H1 (cell line): ENCODE results near the gene UGT2B11. TPM values are rescaled to one million over a fixed set of nuclear protein-coding genes. Genes with fewer than 3 reads are reported as not detected.

Experiments used
- CTCF ChIA-PET: fragments of 300-600 bp; sonication (Branson Sonifier 250); formaldehyde crosslinking; loops from one replicate; lab custom pipeline; 2021; ENCODE audit not compliant: partially characterized antibody; lab: Charles Lee
- POLR2A ChIA-PET: fragments of 300-600 bp; sonication (Branson Sonifier 250); formaldehyde crosslinking; loops from one replicate; lab custom pipeline; 2021; ENCODE audit warnings: inconsistent platforms; ENCODE audit not compliant: partially characterized antibody; lab: Charles Lee
- DNase-seq, 2 experiments: peaks; one replicate each; pipeline versions ENCODE4 v3.0.0 to v3.0.0-alpha.2; 2010 to 2022; ENCODE audit warnings: low spot score in 2 of 2, low read depth in 1 of 2, mixed read lengths in 1 of 2
- FAIRE-seq: peaks from 2 replicates; lab custom pipeline; 2011; peaks lifted over from hg19 to GRCh38; lab: Jason Lieb, UNC
- H2AFZ ChIP-seq: 2 replicates; pipeline ENCODE4 v1.8.1; 2012; ENCODE audit warnings: low read length, inconsistent platforms
- H2AK5ac ChIP-seq: 2 replicates; pipeline ENCODE4 v1.6.1; 2013; ENCODE audit warnings: low read depth, low read length
- H2BK120ac ChIP-seq: replicated peaks from 2 replicates; pipeline ENCODE3; 2013; ENCODE audit warnings: low read depth, low read length, inconsistent platforms
- H2BK12ac ChIP-seq: 2 replicates; pipeline ENCODE4 v1.6.1; 2013; ENCODE audit warnings: low read depth, low read length
- H2BK15ac ChIP-seq: 2 replicates; pipeline ENCODE4 v1.6.1; 2013; ENCODE audit warnings: low read length
- H2BK20ac ChIP-seq: 2 replicates; pipeline ENCODE4 v1.6.1; 2013; ENCODE audit warnings: low read length
- H2BK5ac ChIP-seq: 2 replicates; pipeline ENCODE4 v1.6.1; 2013; ENCODE audit warnings: low read depth, low read length
- H3K14ac ChIP-seq: 2 replicates; pipeline ENCODE4 v1.6.1; 2013; ENCODE audit warnings: inconsistent platforms; ENCODE audit not compliant: insufficient read length
- H3K18ac ChIP-seq: 2 replicates; pipeline ENCODE4 v1.6.1; 2013; ENCODE audit warnings: low read length; ENCODE audit errors: extremely low read depth
- H3K23ac ChIP-seq: 2 replicates; pipeline ENCODE4 v1.6.1; 2013; ENCODE audit warnings: inconsistent platforms; ENCODE audit not compliant: insufficient read length
- H3K23me2 ChIP-seq: 2 replicates; pipeline ENCODE4 v1.6.1; 2013; ENCODE audit warnings: low read depth, low read length
- H3K27ac ChIP-seq: 2 replicates; pipeline ENCODE4 v1.6.1; 2011; ENCODE audit warnings: low read depth, low read length, inconsistent platforms
- H3K27me3 ChIP-seq, 4 experiments: replicated peaks in 1 of 4; 1 replicate in 1 of 4; 2 replicates in 3 of 4; pipeline versions ENCODE4 v1.6.1 to v1.8.1; 2011 to 2013; ENCODE audit warnings: low read length in 3 of 4, mild to moderate bottlenecking in 3 of 4, inconsistent platforms in 2 of 4, mixed read lengths in 2 of 4, moderate library complexity in 1 of 4; ENCODE audit not compliant: control insufficient read depth in 3 of 4, insufficient read depth in 3 of 4; ENCODE audit errors: extremely low read depth in 1 of 4
- H3K36me3 ChIP-seq, 4 experiments: 2 replicates each; pipeline versions ENCODE4 v1.6.1 to v1.8.1; 2011 to 2013; ENCODE audit warnings: mild to moderate bottlenecking in 4 of 4, low read length in 3 of 4, moderate library complexity in 2 of 4, control low read depth in 1 of 4, inconsistent platforms in 1 of 4; ENCODE audit not compliant: insufficient read depth in 4 of 4, control insufficient read depth in 2 of 4
- H3K4ac ChIP-seq: replicated peaks from 2 replicates; pipeline ENCODE3; 2013; ENCODE audit warnings: low read length, low read depth, mixed read lengths, inconsistent platforms; ENCODE audit not compliant: insufficient read length
- H3K4me1 ChIP-seq, 4 experiments: replicated peaks in 1 of 4; 1 replicate in 1 of 4; 2 replicates in 3 of 4; pipeline versions ENCODE4 v1.6.1 to v1.8.1; 2011 to 2013; ENCODE audit warnings: low read length in 3 of 4, inconsistent platforms in 2 of 4, mixed read lengths in 1 of 4; ENCODE audit not compliant: insufficient read depth in 4 of 4, control insufficient read depth in 3 of 4
- H3K4me2 ChIP-seq, 2 experiments: 2 replicates each; pipeline versions ENCODE4 v1.6.1 to v1.8.1; 2011 to 2013; ENCODE audit warnings: low read depth in 2 of 2, low read length in 2 of 2, control low read depth in 1 of 2, inconsistent platforms in 1 of 2, mild to moderate bottlenecking in 1 of 2; ENCODE audit not compliant: insufficient read depth in 1 of 2
- H3K4me3 ChIP-seq, 4 experiments: fragments of 200-600, 300-600 bp in 1 of 4; sonication (generic), shearing (Covaris generic), sonication (Bioruptor Twin) in 1 of 4; 2 replicates each; pipeline versions ENCODE4 v1.5.1 to v1.8.1; 2011 to 2016; ENCODE audit warnings: low read length in 4 of 4, low read depth in 3 of 4, control low read depth in 2 of 4, inconsistent platforms in 2 of 4, mild to moderate bottlenecking in 2 of 4, mixed read lengths in 1 of 4, moderate library complexity in 1 of 4; ENCODE audit not compliant: insufficient read depth in 2 of 4; ENCODE audit errors: extremely low read depth in 1 of 4
- H3K56ac ChIP-seq: replicated peaks from 2 replicates; pipeline ENCODE3; 2013; ENCODE audit warnings: low read depth, mild to moderate bottlenecking, mixed read lengths, low read length, inconsistent platforms; ENCODE audit not compliant: insufficient read length
- H3K79me1 ChIP-seq: 2 replicates; pipeline ENCODE4 v1.6.1; 2013; ENCODE audit warnings: low read depth, low read length, control low read depth
- H3K79me2 ChIP-seq, 2 experiments: 2 replicates each; pipeline versions ENCODE4 v1.6.1 to v1.8.1; 2012 to 2013; ENCODE audit warnings: low read length in 2 of 2, mild to moderate bottlenecking in 2 of 2, inconsistent platforms in 1 of 2; ENCODE audit not compliant: insufficient read depth in 2 of 2, control insufficient read depth in 1 of 2
- H3K9ac ChIP-seq, 4 experiments: replicated peaks in 1 of 4; 1 replicate in 1 of 4; 2 replicates in 3 of 4; pipeline versions ENCODE4 v1.6.1 to v1.8.1; 2011 to 2013; ENCODE audit warnings: low read depth in 3 of 4, low read length in 3 of 4, control low read depth in 2 of 4, mild to moderate bottlenecking in 2 of 4, moderate library complexity in 2 of 4, inconsistent platforms in 1 of 4; ENCODE audit errors: extremely low read depth in 1 of 4
- H3K9me3 ChIP-seq, 2 experiments: 2 replicates each; pipeline versions ENCODE4 v1.6.1 to v1.8.1; 2012 to 2013; ENCODE audit warnings: mild to moderate bottlenecking in 2 of 2, moderate library complexity in 2 of 2, control low read depth in 1 of 2, inconsistent platforms in 1 of 2, low read depth in 1 of 2, low read length in 1 of 2, mixed read lengths in 1 of 2; ENCODE audit not compliant: insufficient read depth in 2 of 2
- H4K20me1 ChIP-seq, 2 experiments: replicated peaks in 1 of 2; 2 replicates each; pipeline versions ENCODE3 to v1.8.1; 2011 to 2013; ENCODE audit warnings: inconsistent platforms in 2 of 2, low read length in 2 of 2, mild to moderate bottlenecking in 1 of 2; ENCODE audit not compliant: insufficient read depth in 2 of 2, control insufficient read depth in 1 of 2
- H4K5ac ChIP-seq: 2 replicates; pipeline ENCODE4 v1.6.1; 2013; ENCODE audit warnings: low read length, low read depth, mixed read lengths, inconsistent platforms; ENCODE audit not compliant: insufficient read length
- H4K8ac ChIP-seq: 2 replicates; pipeline ENCODE4 v1.8.0; 2013; ENCODE audit warnings: mild to moderate bottlenecking, moderate library complexity, low read length, inconsistent platforms; ENCODE audit not compliant: insufficient read depth; ENCODE audit errors: extremely low read depth
- H4K91ac ChIP-seq: replicated peaks from 2 replicates; pipeline ENCODE3; 2013; ENCODE audit warnings: low read length, mixed read lengths, inconsistent platforms; ENCODE audit not compliant: insufficient read length
- EGR1 ChIP-seq: IDR thresholded peaks from 2 replicates; pipeline ENCODE4 v1.6.1; 2011; ENCODE audit warnings: low read depth, low read length, borderline replicate concordance
- JUN ChIP-seq: IDR thresholded peaks from 2 replicates; pipeline ENCODE4 v1.6.1; 2011; ENCODE audit warnings: low read depth, mild to moderate bottlenecking, improper control_type of control experiment, low read length
- MAX ChIP-seq: IDR thresholded peaks from 2 replicates; pipeline ENCODE4 v1.6.1; 2012; ENCODE audit warnings: inconsistent platforms
- SP1 ChIP-seq: IDR thresholded peaks from 2 replicates; pipeline ENCODE4 v1.6.1; 2011; ENCODE audit warnings: low read depth, low read length
- WGBS, 2 experiments: shearing (Covaris generic) in 1 of 2; methylation state at CpG; one replicate each; pipeline versions ENCODE4 v1.1.6 to v1.1.7; 2013 to 2015; ENCODE audit warnings: low lambda C conversion rate in 2 of 2, mixed read lengths in 2 of 2, inconsistent platforms in 1 of 2, low coverage in 1 of 2, missing lambda C conversion rate in 1 of 2; ENCODE audit not compliant: insufficient replicate concordance in 2 of 2, insufficient coverage in 1 of 2, insufficient read length in 1 of 2; ENCODE audit errors: extremely low coverage in 1 of 2, missing lambda C conversion rate in 1 of 2; 5-methylcytosine and 5-hydroxymethylcytosine counted together
- polyA plus RNA-seq, 7 experiments: library from polyadenylated mRNA; depleted of rRNA in 3 of 7; stranded (reverse) in 5 of 7; unstranded in 2 of 7; fragments of >200 nt in 5 of 7; fragments of 200-250 nt in 2 of 7; gene quantifications; 1 replicate in 5 of 7; 2 replicates in 1 of 7; 4 replicates in 1 of 7; pipeline versions ENCODE4 v1.2.1 to v1.2.3, GENCODE V29; 2011 to 2013; ENCODE audit warnings: missing spikeins in 2 of 7, mixed read lengths in 2 of 7
- total RNA-seq: library from RNA; stranded (reverse); fragmentation: NEBNext Ultra II Directional; extraction: Animal tissue kit (Norgen Biotek cat#: 25700); gene quantifications from 2 replicates; pipeline ENCODE4 v1.2.1, GENCODE V29; 2021

Gene UGT2B11
- total and polyA plus RNA-seq, 2 of the 8 experiments (the other 6 are each of a cell fraction or from before 2014, with no cell fraction given) = not detected

- no peak overlapping the region for H3K4ac ChIP-seq
- no peak overlapping the region for H3K27ac ChIP-seq
- no peak overlapping the region for H2AK5ac ChIP-seq
- FAIRE-seq = no peak
- no peak overlapping the region for H2BK120ac ChIP-seq
- no peak overlapping the region for H2BK12ac ChIP-seq
- H3K79me2 ChIP-seq = no peaks in the 10 kb centered on the region
- TF ChIP-seq SP1 (no peak), EGR1 (no peak), MAX (no peak), JUN (no peak)
- H3K9ac ChIP-seq = no peak overlapping the region
- H4K91ac ChIP-seq = no peak overlapping the region
- H3K4me3 ChIP-seq = no peak overlapping the region
- no peak overlapping the region for H2BK20ac ChIP-seq
- no peaks in the 10 kb centered on the region for H3K36me3 ChIP-seq
- no peak for DNase-seq
- no peak overlapping the region for H2BK15ac ChIP-seq
- H3K4me2 ChIP-seq = no peak overlapping the region
- no peak overlapping the region for H4K5ac ChIP-seq
- 96% methylated on average over 3 of the region's 3 CpGs; no CpG with 5 or more reads in 1 of the 2 experiments for WGBS, 2 experiments
- POLR2A ChIA-PET = no interaction called here
- H3K56ac ChIP-seq = no peak overlapping the region
- H3K23me2 ChIP-seq = no peaks in the 10 kb centered on the region
- H3K14ac ChIP-seq = no peak overlapping the region
- no peaks in the 10 kb centered on the region for H3K4me1 ChIP-seq
- H3K23ac ChIP-seq = no peak overlapping the region
- no peaks in the 10 kb centered on the region for H4K20me1 ChIP-seq
- H2AFZ ChIP-seq = no peak overlapping the region
- H3K9me3 ChIP-seq = no peaks in the 10 kb centered on the region
- H2BK5ac ChIP-seq = no peak overlapping the region
- CTCF ChIA-PET = no interaction called here
- no peaks in the 10 kb centered on the region for H3K79me1 ChIP-seq
- no peaks in the 10 kb centered on the region for H3K27me3 ChIP-seq
- no peak overlapping the region for H4K8ac ChIP-seq
- H3K18ac ChIP-seq = no peak overlapping the region
These were observed 20.4 kb downstream of the UGT2B11 start for GRCh38 chr4:69194166-69194565.
